PC-3 (cell line): ENCODE data around the gene BRD8. TPM values are rescaled to one million over a fixed set of nuclear protein-coding genes. Genes with fewer than 3 reads are reported as not detected.

ENCODE experiments used
- ATAC-seq: fragments of 200-7000 bp; cut with Tn5 transposase; 2 replicates; pipeline ENCODE4 v1.9.1; 2020; ENCODE audit warnings: mild to moderate bottlenecking, moderate library complexity
- BruUV-seq: library from RNA; stranded (reverse); fragments of 400-500 nt; replicated peaks from 2 replicates; lab custom pipeline; 2021; lab: Mats Ljungman, UMichigan
- CTCF ChIA-PET: fragments of 300-600 bp; sonication (Branson Sonifier 250); formaldehyde crosslinking; loops from one replicate; lab custom pipeline; 2022; ENCODE audit warnings: antibody characterized with exemption; lab: Charles Lee
- POLR2A ChIA-PET: fragments of 300-600 bp; sonication (Branson Sonifier 250); formaldehyde crosslinking; loops from one replicate; lab custom pipeline; 2022; ENCODE audit warnings: antibody characterized with exemption; ENCODE audit not compliant: unreplicated experiment; lab: Charles Lee
- DNase-seq: peaks from one replicate; pipeline ENCODE4 v3.0.0-alpha.2; 2015
- H2AFZ ChIP-seq: fragments of 300-600 bp; sonication (generic); 2 replicates; pipeline ENCODE4 v1.6.0; 2016; ENCODE audit warnings: antibody characterized with exemption, low read length
- H3F3A ChIP-seq: fragments of 300-600 bp; sonication (generic); one replicate; pipeline ENCODE4 v1.6.0; 2017; ENCODE audit warnings: antibody characterized with exemption, low read length, control low read depth, mild to moderate bottlenecking; ENCODE audit not compliant: unreplicated experiment
- H3K27ac ChIP-seq: fragments of 300-600 bp; sonication (generic); 2 replicates; pipeline ENCODE4 v1.5.1; 2016; ENCODE audit warnings: mild to moderate bottlenecking, low read length
- H3K27me3 ChIP-seq: fragments of 300-600 bp; sonication (generic); 2 replicates; pipeline ENCODE4 v1.6.1; 2016; ENCODE audit warnings: low read length, mixed read lengths
- H3K36me3 ChIP-seq: fragments of 300-600 bp; sonication (generic); 2 replicates; pipeline ENCODE4 v1.6.1; 2016; ENCODE audit warnings: low read depth, mixed run types, low read length, mixed read lengths
- H3K4me1 ChIP-seq: fragments of 300-600 bp; sonication (generic); 2 replicates; pipeline ENCODE4 v1.5.1; 2016; ENCODE audit warnings: low read length; ENCODE audit not compliant: insufficient read depth
- H3K4me2 ChIP-seq: fragments of 300-600 bp; sonication (generic); 2 replicates; pipeline ENCODE4 v1.6.0; 2016; ENCODE audit warnings: low read length
- H3K4me3 ChIP-seq: fragments of 300-600 bp; sonication (generic); 2 replicates; pipeline ENCODE4 v1.5.1; 2016; ENCODE audit warnings: mild to moderate bottlenecking, low read length, mixed read lengths
- H3K79me2 ChIP-seq: fragments of 300-600 bp; sonication (generic); 2 replicates; pipeline ENCODE4 v1.6.1; 2017; ENCODE audit warnings: low read length, mixed read lengths
- H3K9ac ChIP-seq: fragments of 300-600 bp; sonication (generic); 2 replicates; pipeline ENCODE4 v1.6.0; 2016; ENCODE audit warnings: mild to moderate bottlenecking, low read length
- H3K9me2 ChIP-seq: fragments of 300-600 bp; sonication (generic); replicated peaks from 2 replicates; pipeline ENCODE4 v1.6.1; 2016; ENCODE audit warnings: mixed run types, low read length, mixed read lengths
- H3K9me3 ChIP-seq: fragments of 300-600 bp; sonication (generic); 2 replicates; pipeline ENCODE4 v1.6.1; 2016; ENCODE audit warnings: low read length, mixed read lengths
- H4K20me1 ChIP-seq: fragments of 300-600 bp; sonication (generic); 2 replicates; pipeline ENCODE4 v1.6.1; 2016; ENCODE audit warnings: low read length, mixed read lengths
- CTCF ChIP-seq: fragments of 300-600 bp; sonication (generic); conservative IDR thresholded peaks from 2 replicates; pipeline ENCODE4 v1.5.1; 2017; ENCODE audit warnings: antibody characterized with exemption, low read depth, mild to moderate bottlenecking, low read length
- EZH2 ChIP-seq: fragments of 300-600 bp; sonication (generic); IDR thresholded peaks from one replicate; pipeline ENCODE4 v1.6.1; 2017; ENCODE audit warnings: antibody characterized with exemption, mild to moderate bottlenecking, low read length; ENCODE audit not compliant: unreplicated experiment
- EZH2phosphoT487 ChIP-seq: fragments of 300-600 bp; sonication (generic); IDR thresholded peaks from 2 replicates; pipeline ENCODE4 v1.6.1; 2018; ENCODE audit warnings: mild to moderate bottlenecking, antibody characterized with exemption, low read length, borderline replicate concordance
- intact Hi-C: fragments of 100-400 bp; cut with micrococcal nuclease; formaldehyde crosslinking; loops from 2 replicates; pipeline ENCODE4 v1.9.0; 2023
- total RNA-seq: library from RNA; depleted of rRNA; stranded (reverse); fragments of >200 nt; gene quantifications from 2 replicates; pipeline ENCODE4 v1.2.3, GENCODE V29; 2014

Gene BRD8
- total RNA-seq, 1 experiment from 2014 or later: 35.6 TPM

GRCh38 chr5:138192826-138193225 lies 14.4 kb upstream of the BRD8 start:
- ChIA-PET CTCF (no interaction called here), POLR2A (no interaction called here)

GRCh38 chr5:138188626-138189025 lies 10.2 kb upstream of the BRD8 start:
- Histone ChIP-seq H3K9me3 (no peaks in the 10 kb centered on the region), H3F3A (no peaks in the 10 kb centered on the region), H4K20me1 (no peaks in the 10 kb centered on the region), H3K79me2 (no peaks in the 10 kb centered on the region), H3K4me3 (no peak overlapping the region), H3K36me3 (peaks cover 53% of the 10 kb centered on the region), H3K27me3 (no peaks in the 10 kb centered on the region), H3K27ac (no peak overlapping the region), H3K9me2 (no peaks in the 10 kb centered on the region), H3K9ac (no peak overlapping the region), H3K4me2 (no peak overlapping the region), H2AFZ (no peak overlapping the region), H3K4me1 (no peaks in the 10 kb centered on the region)
- no TSS peak for BruUV-seq
- TF ChIP-seq CTCF: no peak
- DNase-seq (no peak), ATAC-seq (no peak)
- ChIA-PET POLR2A (no interaction called here), CTCF (no interaction called here)
- intact Hi-C loops: no loop called here

More at GRCh38 chr5:138192826-138193225, 14.4 kb upstream of the BRD8 start:
- no peak for DNase-seq
- Histone ChIP-seq H3K4me1 (no peaks in the 10 kb centered on the region), H4K20me1 (no peaks in the 10 kb centered on the region), H3K27ac (no peak overlapping the region), H3K4me2 (no peak overlapping the region), H3K36me3 (peaks cover 17% of the 10 kb centered on the region; the same call in 1 of the 2 replicates), H3K9me3 (no peaks in the 10 kb centered on the region), H3K27me3 (no peaks in the 10 kb centered on the region), H3K9me2 (no peaks in the 10 kb centered on the region), H3K9ac (no peak overlapping the region), H2AFZ (no peak overlapping the region), H3F3A (no peaks in the 10 kb centered on the region), H3K79me2 (no peaks in the 10 kb centered on the region), H3K4me3 (no peak overlapping the region)
- intact Hi-C loops: no loop called here
- TF ChIP-seq EZH2: no peak
- TF ChIP-seq EZH2phosphoT487: no peak
- TF ChIP-seq CTCF: no peak
- BruUV-seq: no TSS peak
- no peak for ATAC-seq

GRCh38 chr5:138186002-138186447 lies 7.6 kb upstream of the BRD8 start:
- no peak for ATAC-seq
- no peaks in the 10 kb centered on the region for H3K9me2 ChIP-seq
- no peaks in the 10 kb centered on the region for H3F3A ChIP-seq
- ChIA-PET POLR2A (interaction anchor here (0.5 kb wide), 1 partner anchor 8 kb away, joined by 11 read pairs; no protein-coding TSS in a partner anchor), CTCF (interaction anchor here (0.5 kb wide), 1 partner anchor 117 kb away, joined by 6 read pairs; no protein-coding TSS in a partner anchor)
- no peak for DNase-seq
- H3K4me1 ChIP-seq: peaks cover 2% of the 10 kb centered on the region
- H3K4me2 ChIP-seq: no peak overlapping the region
- intact Hi-C loops: no loop called here
- no peak overlapping the region for H3K27ac ChIP-seq
- H3K4me3 ChIP-seq: no peak overlapping the region
- BruUV-seq: no TSS peak
- no peaks in the 10 kb centered on the region for H3K27me3 ChIP-seq
- H2AFZ ChIP-seq: no peak overlapping the region
- H4K20me1 ChIP-seq: peaks cover 3% of the 10 kb centered on the region; the same call in 1 of the 2 replicates
- TF ChIP-seq CTCF (no peak), EZH2phosphoT487 (no peak), EZH2 (no peak)
- H3K79me2 ChIP-seq: peaks cover 9% of the 10 kb centered on the region
- H3K36me3 ChIP-seq: peaks cover 79% of the 10 kb centered on the region
- no peak overlapping the region for H3K9ac ChIP-seq
- H3K9me3 ChIP-seq: no peaks in the 10 kb centered on the region
